ENCODE data around the gene PROCA1.

PROCA1 gene

GRCh38 chr17:28716740-28717577 is 5.3 kb upstream of the PROCA1 start:
- H3K4me1 ChIP-seq (ENCODE audit: low read length): peaks cover 13% of the 10 kb centered on the region; the same call in 1 of the 2 replicates
- H3K4me3 ChIP-seq (ENCODE audit: low read length): no peak overlapping the region
- peaks cover 5% of the 10 kb centered on the region for H4K20me1 ChIP-seq (ENCODE audit: insufficient read depth, low read length)
- no peaks in the 10 kb centered on the region; the same call in 1 of the 2 replicates for H3K27me3 ChIP-seq (ENCODE audit: low read depth, low read length)
- peaks cover 19% of the 10 kb centered on the region for H3K36me3 ChIP-seq (replicated peaks; ENCODE audit: low read depth, low read length)
- no peaks in the 10 kb centered on the region for H3K9me3 ChIP-seq (ENCODE audit: insufficient read depth, low read length)
- H3K27ac ChIP-seq (ENCODE audit: low read length): no peak overlapping the region
- no peak for TF ChIP-seq EZH2phosphoT487 (IDR thresholded peaks at IDR 0.05; ENCODE audit: low read depth)
- no peak overlapping the region for H3K4me2 ChIP-seq (ENCODE audit: low read length)
- no peak overlapping the region for H3K9ac ChIP-seq (ENCODE audit: low read length)
- peaks cover 28% of the 10 kb centered on the region for H3K79me2 ChIP-seq (ENCODE audit: low read length)
- H2AFZ ChIP-seq (ENCODE audit: low read depth, low read length): no peak overlapping the region

GRCh38 chr17:28715217-28715616 is 3.5 kb upstream of the PROCA1 start:
- H4K20me1 ChIP-seq (ENCODE audit: insufficient read depth, low read length): no peaks in the 10 kb centered on the region
- no peak overlapping the region for H3K4me3 ChIP-seq (ENCODE audit: low read length)
- peaks cover 10% of the 10 kb centered on the region; the same call in 1 of the 2 replicates for H3K4me1 ChIP-seq (ENCODE audit: low read length)
- H3K79me2 ChIP-seq (ENCODE audit: low read length): peaks cover 11% of the 10 kb centered on the region
- H3K4me2 ChIP-seq (ENCODE audit: low read length): no peak overlapping the region
- no peaks in the 10 kb centered on the region for H3K9me3 ChIP-seq (ENCODE audit: insufficient read depth, low read length)
- TF ChIP-seq CTCF (IDR thresholded peaks at IDR 0.05; ENCODE audit: low read depth, low read length) (no peak), EZH2phosphoT487 (IDR thresholded peaks at IDR 0.05; ENCODE audit: low read depth) (no peak)
- H3K27me3 ChIP-seq (ENCODE audit: low read depth, low read length): no peaks in the 10 kb centered on the region; the same call in 1 of the 2 replicates
- no peak overlapping the region for H3K27ac ChIP-seq (ENCODE audit: low read length)
- H2AFZ ChIP-seq (ENCODE audit: low read depth, low read length): no peak overlapping the region
- H3K36me3 ChIP-seq (replicated peaks; ENCODE audit: low read depth, low read length): peaks cover 3% of the 10 kb centered on the region
- H3K9ac ChIP-seq (ENCODE audit: low read length): no peak overlapping the region

GRCh38 chr17:28714281-28714680 is 2.6 kb upstream of the PROCA1 start:
- Histone ChIP-seq H3K4me3 (ENCODE audit: low read length) (no peak overlapping the region), H3K79me2 (ENCODE audit: low read length) (peaks cover 4% of the 10 kb centered on the region)

DNA sequence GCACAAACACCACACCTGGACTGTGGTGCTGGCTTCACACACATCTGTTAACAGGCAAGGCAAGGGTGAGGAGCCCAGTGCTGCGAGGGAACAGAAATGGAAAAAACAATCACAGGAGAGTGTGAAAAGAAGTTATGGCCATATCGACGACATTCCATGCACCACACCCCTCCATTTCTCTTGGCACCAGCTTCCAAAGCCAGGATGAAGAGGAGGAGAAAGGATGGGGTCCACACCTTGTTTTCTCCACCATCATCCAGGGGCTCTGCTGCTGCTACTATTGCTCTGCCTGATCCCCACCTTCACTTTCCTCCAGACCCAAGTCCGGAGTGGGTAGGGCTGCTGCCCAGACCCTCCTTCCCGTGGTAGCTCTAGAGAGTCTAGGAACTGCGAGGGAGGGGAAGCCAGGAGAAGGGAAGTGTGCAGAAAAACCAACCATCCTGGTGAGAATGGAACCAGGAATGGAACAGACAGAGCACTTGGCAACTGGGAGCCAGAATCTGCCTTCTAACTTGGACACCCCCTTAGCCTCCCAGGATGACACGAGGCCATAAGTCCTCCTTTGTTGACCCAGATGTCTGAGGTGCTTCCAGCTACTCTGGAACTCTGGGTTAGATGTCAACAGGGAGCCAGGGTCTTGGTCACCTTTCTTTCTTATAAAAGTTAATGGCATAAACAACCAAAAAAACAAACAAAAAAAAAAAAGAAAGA is 1.2 kb upstream of the PROCA1 start:
- no peaks in the 10 kb centered on the region for H4K20me1 ChIP-seq (ENCODE audit: insufficient read depth, low read length)
- no peaks in the 10 kb centered on the region for H3K79me2 ChIP-seq (ENCODE audit: low read length)
- H3K27ac ChIP-seq (ENCODE audit: low read length): no peak overlapping the region
- peak overlapping the region; percentile 95 for H3K4me2 ChIP-seq (ENCODE audit: low read length)
- peak overlapping the region; percentile 91; the same call in 1 of the 2 replicates for H3K9ac ChIP-seq (ENCODE audit: low read length)
- no peaks in the 10 kb centered on the region for H3K36me3 ChIP-seq (replicated peaks; ENCODE audit: low read depth, low read length)
- TF ChIP-seq CTCF (IDR thresholded peaks at IDR 0.05; ENCODE audit: low read depth, low read length) (no peak), EZH2phosphoT487 (IDR thresholded peaks at IDR 0.05; ENCODE audit: low read depth) (no peak)
- H2AFZ ChIP-seq (ENCODE audit: low read depth, low read length): peak overlapping the region; percentile 87
- no peaks in the 10 kb centered on the region for H3K9me3 ChIP-seq (ENCODE audit: insufficient read depth, low read length)
- peaks cover 7% of the 10 kb centered on the region; the same call in 1 of the 2 replicates for H3K4me1 ChIP-seq (ENCODE audit: low read length)
- no peaks in the 10 kb centered on the region; the same call in 1 of the 2 replicates for H3K27me3 ChIP-seq (ENCODE audit: low read depth, low read length)
- peak overlapping the region; percentile 77 for H3K4me3 ChIP-seq (ENCODE audit: low read length)

More at GRCh38 chr17:28714281-28714680, 2.6 kb upstream of the PROCA1 start:
- no peak overlapping the region for H3K27ac ChIP-seq (ENCODE audit: low read length)
- no peaks in the 10 kb centered on the region for H3K36me3 ChIP-seq (replicated peaks; ENCODE audit: low read depth, low read length)
- H3K9me3 ChIP-seq (ENCODE audit: insufficient read depth, low read length): no peaks in the 10 kb centered on the region
- H3K9ac ChIP-seq (ENCODE audit: low read length): no peak overlapping the region
- H2AFZ ChIP-seq (ENCODE audit: low read depth, low read length): no peak overlapping the region
- H3K4me1 ChIP-seq (ENCODE audit: low read length): peaks cover 10% of the 10 kb centered on the region; the same call in 1 of the 2 replicates
- no peaks in the 10 kb centered on the region; the same call in 1 of the 2 replicates for H3K27me3 ChIP-seq (ENCODE audit: low read depth, low read length)
- no peak overlapping the region for H3K4me2 ChIP-seq (ENCODE audit: low read length)
- TF ChIP-seq EZH2phosphoT487 (IDR thresholded peaks at IDR 0.05; ENCODE audit: low read depth) (no peak), CTCF (IDR thresholded peaks at IDR 0.05; ENCODE audit: low read depth, low read length) (peak; percentile 25; the same call in 1 of the 2 replicates)
- H4K20me1 ChIP-seq (ENCODE audit: insufficient read depth, low read length): no peaks in the 10 kb centered on the region

Measured in OCI-LY3 (cell line).